ENCODE data around the gene PTPRU.

PTPRU gene

GRCh38 chr1:29270929-29271521, 34.7 kb downstream of the PTPRU start:
- no peak for DNase-seq

GRCh38 chr1:29271724-29272123, 35.4 kb downstream of the PTPRU start:
- DNase-seq, result no peak

- no peak for DNase-seq
These were observed 36.0 kb downstream of the PTPRU start for GRCh38 chr1:29272147-29272907.

GRCh38 chr1:29275435-29275834, 39.1 kb downstream of the PTPRU start:
- DNase-seq, result no peak

GRCh38 chr1:29278124-29278523, 41.8 kb downstream of the PTPRU start:
- no peak for DNase-seq

GRCh38 chr1:29279406-29279805, 43.1 kb downstream of the PTPRU start:
- DNase-seq, result no peak

GRCh38 chr1:29279951-29280391, 43.6 kb downstream of the PTPRU start:
- DNase-seq, result no peak

GRCh38 chr1:29280409-29281131, 44.2 kb downstream of the PTPRU start:
- no peak for DNase-seq

GRCh38 chr1:29281571-29281970, 45.2 kb downstream of the PTPRU start:
- no peak for DNase-seq

- no peak for DNase-seq
These were observed 46.0 kb downstream of the PTPRU start for GRCh38 chr1:29282135-29282923.

GRCh38 chr1:29282924-29283803, 46.8 kb downstream of the PTPRU start:
- peak; percentile 27 for DNase-seq

- DNase-seq, result no peak
These were observed 47.5 kb downstream of the PTPRU start for GRCh38 chr1:29283804-29284195.

GRCh38 chr1:29284286-29284960, 48.1 kb downstream of the PTPRU start:
- DNase-seq, result no peak

- no peak for DNase-seq
These were observed 48.7 kb downstream of the PTPRU start for GRCh38 chr1:29284961-29285560.

GRCh38 chr1:29285771-29286170, 49.4 kb downstream of the PTPRU start:
- DNase-seq, result no peak

- no peak for DNase-seq
These were observed 50.0 kb downstream of the PTPRU start for GRCh38 chr1:29286194-29286767.

- no peak for DNase-seq
These were observed 53.2 kb downstream of the PTPRU start for GRCh38 chr1:29289493-29289892.

GRCh38 chr1:29290414-29290985, 54.2 kb downstream of the PTPRU start:
- DNase-seq, result no peak

GRCh38 chr1:29291756-29292155, 55.4 kb downstream of the PTPRU start:
- no peak for DNase-seq

- no peak for DNase-seq
These were observed 56.0 kb downstream of the PTPRU start for GRCh38 chr1:29292344-29292743.

Data from NCI-H146 (cell line).